GM12873 (cell line): ENCODE data around the gene MPDU1.

Experiments
- CTCF ChIP-seq: IDR thresholded peaks from 2 replicates; pipeline ENCODE4 v1.5.1; 2012; ENCODE audit warnings: low read depth, mild to moderate bottlenecking, moderate library complexity, low read length, control low read depth; ENCODE audit not compliant: insufficient read depth; ENCODE audit errors: missing control alignments

MPDU1 gene

GRCh38 chr17:7583253-7584109 is at the start of gene MPDU1:
MPDU1 (plus strand) TSS chr17:7583852; CDS start chr17:7583863, 11 bp downstream.
- no peak for TF ChIP-seq CTCF

- no peak for TF ChIP-seq CTCF
Measured at GRCh38 chr17:7538050-7538449, 45.6 kb upstream of the MPDU1 start.

- TF ChIP-seq CTCF: no peak
Measured at GRCh38 chr17:7538891-7539545, 44.6 kb upstream of the MPDU1 start.

GRCh38 chr17:7541074-7541621 is 42.5 kb upstream of the MPDU1 start:
- TF ChIP-seq CTCF: no peak

GRCh38 chr17:7544911-7545310 is 38.7 kb upstream of the MPDU1 start:
- no peak for TF ChIP-seq CTCF

GRCh38 chr17:7548585-7549400 is 34.9 kb upstream of the MPDU1 start, which contains the start of gene TNFSF12:
TNFSF12 (plus strand) TSS chr17:7549058; CDS start chr17:7549154, 96 bp downstream.
- TF ChIP-seq CTCF: peak; percentile 7
